ENCODE measurements around the gene PTPRH. TPM values are rescaled to one million over a fixed set of nuclear protein-coding genes. Genes with fewer than 3 reads are reported as not detected.
A peak's percentile ranks its signal among the peaks of the same experiment; 100 is the strongest.

The PTPRH gene
- total RNA-seq, 4 donors from 2014 or later, result 0.57 to 2.0 (median 1.3) TPM

DNA sequence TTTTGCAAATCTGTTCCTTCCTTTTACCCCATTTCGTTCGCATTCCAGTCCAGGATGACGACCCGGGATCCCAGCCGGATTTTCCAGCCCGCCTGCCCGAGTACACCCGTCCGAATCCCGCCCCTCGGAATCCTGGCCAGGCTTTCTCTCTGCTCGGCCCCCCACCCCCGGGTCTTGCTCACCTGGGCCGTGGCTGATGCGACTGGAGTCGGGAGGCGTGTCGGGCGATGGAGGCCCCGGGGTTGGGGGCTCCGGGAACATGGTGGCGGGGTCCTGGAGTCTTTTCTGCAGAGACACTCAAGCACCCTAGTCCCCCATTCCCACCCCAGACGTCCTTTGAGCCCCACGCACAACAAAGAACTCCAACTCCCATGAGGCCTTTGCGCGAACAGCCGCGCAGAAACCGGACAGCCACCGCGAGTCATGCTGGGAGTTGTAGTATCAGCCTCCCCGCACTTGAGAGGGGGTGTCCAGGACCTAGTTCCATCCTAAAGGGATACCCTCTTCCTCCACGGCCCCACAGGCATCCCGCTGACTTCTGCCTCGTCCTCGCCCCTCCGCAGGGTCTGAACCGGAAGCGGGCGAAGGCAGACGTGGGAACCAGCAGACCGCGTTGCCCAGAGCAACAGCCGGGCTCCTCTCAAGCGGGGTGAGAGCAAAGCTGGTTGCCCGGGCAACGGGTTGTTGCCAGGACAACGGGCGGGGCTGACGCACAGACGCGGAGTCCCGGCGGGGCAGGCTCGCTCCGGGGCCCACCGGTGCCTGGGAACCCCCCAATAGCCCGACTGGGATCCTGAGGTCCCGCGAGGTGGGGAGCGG lies 30.3 kb downstream of the PTPRH start:
- Histone ChIP-seq H3K4me3 (peak overlapping the region in 3 of 4 donors; percentile 6 to 48 (median 34)), H3K27ac (no peak overlapping the region), H3K27me3 (peaks cover 6 to 99% (median 17%) of the 10 kb centered on the region in 4 donors), H3K4me1 (peaks cover 11 to 26% (median 16%) of the 10 kb centered on the region in 3 donors), H3K9me3 (no peaks in the 10 kb centered on the region), H3K36me3 (no peaks in the 10 kb centered on the region)
- intact Hi-C loops (cut with DNase I), result no loop called here
- TF ChIP-seq POLR2A (IDR thresholded peaks at IDR 0.05), result no peak
- TF ChIP-seq CTCF (IDR thresholded peaks at IDR 0.05), result no peak
- 13 to 21% methylated on average over 14 to 27 of the region's 61 CpGs for WGBS, 2 donors
- DNase-seq, result no peak

- Histone ChIP-seq H3K4me3 (no peak overlapping the region), H3K27me3 (peaks cover 14 to 100% (median 22%) of the 10 kb centered on the region in 4 donors), H3K9me3 (no peaks in the 10 kb centered on the region), H3K27ac (no peak overlapping the region), H3K4me1 (peaks cover 16 to 38% (median 24%) of the 10 kb centered on the region in 3 donors), H3K36me3 (no peaks in the 10 kb centered on the region)
- intact Hi-C loops (cut with DNase I), result no loop called here
- no peak for DNase-seq
- 25 to 44% methylated on average over 1 to 2 of the region's 2 CpGs for WGBS, 2 donors
- TF ChIP-seq CTCF (IDR thresholded peaks at IDR 0.05), result no peak
- TF ChIP-seq POLR2A (IDR thresholded peaks at IDR 0.05), result no peak
Measured at GRCh38 chr19:55176076-55176475, 33.2 kb downstream of the PTPRH start.

- DNase-seq, result no peak
Measured at GRCh38 chr19:55175117-55175867, 34.0 kb downstream of the PTPRH start.

DNA sequence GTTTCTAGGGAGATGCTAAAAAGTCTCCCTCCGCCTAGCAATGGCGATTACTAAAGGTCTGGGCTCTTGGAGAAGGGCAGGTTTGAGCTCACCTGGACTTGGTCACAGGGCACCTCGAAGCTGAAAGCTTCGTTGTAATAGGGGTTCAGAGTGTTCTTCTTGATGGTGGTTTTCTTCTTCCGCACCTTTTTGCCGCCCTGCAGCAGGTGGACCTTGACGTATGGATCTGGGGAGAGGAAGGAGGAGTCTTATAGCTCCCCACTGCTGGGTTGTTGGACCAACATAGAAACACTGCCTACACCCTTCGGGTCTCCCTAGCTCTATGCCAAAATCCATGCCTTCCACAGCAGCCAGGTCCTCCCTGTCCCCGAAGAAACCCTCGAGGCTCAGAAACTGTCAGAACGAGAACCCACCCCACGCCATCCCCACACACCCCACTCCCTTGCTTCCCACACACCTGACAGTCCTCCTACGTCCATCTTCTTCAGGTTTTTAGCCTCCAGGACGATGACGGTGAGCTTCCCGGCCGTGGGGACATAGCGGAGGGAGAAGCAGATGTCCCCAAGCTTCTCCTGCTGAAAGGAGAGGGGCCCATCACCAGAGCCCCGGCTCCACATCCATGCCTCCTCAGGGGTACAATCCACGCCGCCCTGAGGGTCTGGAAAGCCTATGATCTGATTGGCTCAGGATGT lies 34.7 kb downstream of the PTPRH start:
- TF ChIP-seq CTCF (IDR thresholded peaks at IDR 0.05), result no peak
- TF ChIP-seq POLR2A (IDR thresholded peaks at IDR 0.05), result no peak

More at GRCh38 chr19:55175117-55175867, 34.0 kb downstream of the PTPRH start:
- 77 to 80% methylated on average over 13 to 14 of the region's 43 CpGs for WGBS, 2 donors
- peaks cover 16 to 36% (median 24%) of the 10 kb centered on the region in 3 donors for H3K4me1 ChIP-seq
- H3K27me3 ChIP-seq, result peaks cover 14 to 100% (median 21%) of the 10 kb centered on the region in 4 donors
- intact Hi-C loops (cut with DNase I), result no loop called here
- no peaks in the 10 kb centered on the region for H3K9me3 ChIP-seq
- no peaks in the 10 kb centered on the region for H3K36me3 ChIP-seq
- TF ChIP-seq POLR2A (IDR thresholded peaks at IDR 0.05) (no peak), CTCF (IDR thresholded peaks at IDR 0.05) (no peak)
- H3K4me3 ChIP-seq, result no peak overlapping the region
- no peak overlapping the region for H3K27ac ChIP-seq

More for the DNA sequence above, 34.7 kb downstream of the PTPRH start:
- Histone ChIP-seq H3K27ac (no peak overlapping the region), H3K4me3 (no peak overlapping the region), H3K36me3 (no peaks in the 10 kb centered on the region), H3K9me3 (no peaks in the 10 kb centered on the region), H3K4me1 (peaks cover 12 to 29% (median 17%) of the 10 kb centered on the region in 3 donors), H3K27me3 (peaks cover 9 to 100% (median 17%) of the 10 kb centered on the region in 4 donors)
- intact Hi-C loops (cut with DNase I), result no loop called here
- 57 to 64% methylated on average over 10 to 12 of the region's 21 CpGs for WGBS, 2 donors
- DNase-seq, result no peak
